GM12864 (cell line): ENCODE results near the gene NTF3.

Experiments
- DNase-seq: peaks from one replicate; pipeline ENCODE4 v3.0.0-alpha.2; 2011; ENCODE audit warnings: low read depth
- H3K4me3 ChIP-seq: 2 replicates; pipeline ENCODE4 v1.5.1; 2011; ENCODE audit warnings: mild to moderate bottlenecking, low read depth, low read length, control low read depth
- TF ChIP-seq, protein P1 (sequence below): IDR thresholded peaks from 2 replicates; pipeline ENCODE4 v1.5.1; 2011; ENCODE audit warnings: low read depth, mild to moderate bottlenecking, moderate library complexity, low read length, control low read depth, inconsistent platforms; ENCODE audit errors: missing control alignments

Gene NTF3

GRCh38 chr12:5509557-5509956 is 77.6 kb downstream of the NTF3 start:
- TF ChIP-seq, protein P1, sequence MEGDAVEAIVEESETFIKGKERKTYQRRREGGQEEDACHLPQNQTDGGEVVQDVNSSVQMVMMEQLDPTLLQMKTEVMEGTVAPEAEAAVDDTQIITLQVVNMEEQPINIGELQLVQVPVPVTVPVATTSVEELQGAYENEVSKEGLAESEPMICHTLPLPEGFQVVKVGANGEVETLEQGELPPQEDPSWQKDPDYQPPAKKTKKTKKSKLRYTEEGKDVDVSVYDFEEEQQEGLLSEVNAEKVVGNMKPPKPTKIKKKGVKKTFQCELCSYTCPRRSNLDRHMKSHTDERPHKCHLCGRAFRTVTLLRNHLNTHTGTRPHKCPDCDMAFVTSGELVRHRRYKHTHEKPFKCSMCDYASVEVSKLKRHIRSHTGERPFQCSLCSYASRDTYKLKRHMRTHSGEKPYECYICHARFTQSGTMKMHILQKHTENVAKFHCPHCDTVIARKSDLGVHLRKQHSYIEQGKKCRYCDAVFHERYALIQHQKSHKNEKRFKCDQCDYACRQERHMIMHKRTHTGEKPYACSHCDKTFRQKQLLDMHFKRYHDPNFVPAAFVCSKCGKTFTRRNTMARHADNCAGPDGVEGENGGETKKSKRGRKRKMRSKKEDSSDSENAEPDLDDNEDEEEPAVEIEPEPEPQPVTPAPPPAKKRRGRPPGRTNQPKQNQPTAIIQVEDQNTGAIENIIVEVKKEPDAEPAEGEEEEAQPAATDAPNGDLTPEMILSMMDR, result no peak
- DNase-seq, result no peak
- H3K4me3 ChIP-seq, result no peak overlapping the region

DNA sequence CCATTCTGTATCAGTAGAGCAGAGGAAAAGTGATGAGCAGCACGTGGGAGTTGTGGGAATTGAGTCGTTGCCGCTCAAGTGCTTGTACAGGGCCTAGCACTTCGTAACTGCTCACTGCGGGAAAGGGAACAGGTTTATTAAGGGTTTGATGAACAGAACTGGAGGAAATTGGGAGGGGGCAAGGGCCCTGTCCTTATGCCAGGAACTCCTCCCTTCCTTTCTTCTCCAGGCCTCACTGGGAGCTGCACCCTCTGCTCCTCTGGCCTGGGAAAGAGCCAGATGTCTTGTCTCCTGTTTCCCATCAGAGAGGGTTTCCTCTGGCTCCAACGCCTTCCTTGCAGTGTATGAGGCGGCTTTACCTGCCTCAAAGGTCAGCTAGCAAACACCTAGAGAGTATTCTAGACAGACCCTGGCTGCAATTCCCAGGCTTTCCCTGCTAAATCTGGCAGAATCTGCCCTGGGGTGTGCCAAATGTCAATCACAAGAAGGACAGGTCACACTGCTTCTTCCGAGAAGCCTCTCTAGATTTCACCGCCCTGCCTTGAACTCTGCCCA is 78.4 kb downstream of the NTF3 start:
- no peak overlapping the region for H3K4me3 ChIP-seq
- TF ChIP-seq, protein P1, result no peak
- DNase-seq, result no peak

DNA sequence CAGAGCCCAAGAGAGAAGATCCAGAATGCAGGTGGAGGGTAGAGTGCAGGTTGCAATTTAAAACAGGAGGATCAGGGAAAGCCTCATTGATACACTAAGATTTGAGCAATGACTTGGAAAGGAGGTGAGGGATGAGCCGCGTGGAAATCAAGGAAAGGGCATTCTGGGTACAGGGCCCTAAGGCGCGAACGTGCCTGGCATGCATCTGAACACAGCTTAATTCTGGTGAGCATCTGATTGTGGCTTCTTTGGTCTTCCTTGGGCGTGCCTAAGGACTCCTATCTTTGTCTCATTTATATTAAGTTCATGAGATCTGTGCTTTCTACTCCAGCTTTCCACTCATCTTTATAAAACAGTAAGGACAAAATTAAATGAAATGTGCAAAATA is 79.3 kb downstream of the NTF3 start:
- TF ChIP-seq, protein P1, result no peak
- no peak overlapping the region for H3K4me3 ChIP-seq
- no peak for DNase-seq

GRCh38 chr12:5511644-5512600 is 80.0 kb downstream of the NTF3 start:
- no peak overlapping the region for H3K4me3 ChIP-seq
- TF ChIP-seq, protein P1, result peak; percentile 56
- no peak for DNase-seq

DNA sequence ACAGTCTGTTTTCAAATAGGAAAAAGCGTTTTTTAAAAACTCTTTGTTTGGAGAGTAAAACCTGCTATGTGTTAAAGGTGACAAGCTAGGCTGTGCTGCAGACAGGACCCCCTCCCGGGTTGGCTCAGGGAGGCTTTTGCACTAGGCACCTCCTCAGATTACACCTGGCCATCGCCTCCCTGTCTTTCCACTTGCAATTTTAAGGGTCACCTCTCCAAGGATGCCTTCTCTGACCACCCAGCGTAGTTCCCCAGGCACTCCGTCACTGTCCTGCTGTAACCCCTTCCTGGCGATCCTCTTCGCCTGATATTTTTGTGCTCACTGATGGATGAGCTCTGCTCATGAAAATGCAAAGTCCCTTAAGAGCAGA is 80.7 kb downstream of the NTF3 start:
- TF ChIP-seq, protein P1, result no peak
- no peak overlapping the region for H3K4me3 ChIP-seq

GRCh38 chr12:5513406-5513805 is 81.5 kb downstream of the NTF3 start:
- TF ChIP-seq, protein P1, result no peak

More for the DNA sequence above, 80.7 kb downstream of the NTF3 start:
- DNase-seq, result no peak

DNA sequence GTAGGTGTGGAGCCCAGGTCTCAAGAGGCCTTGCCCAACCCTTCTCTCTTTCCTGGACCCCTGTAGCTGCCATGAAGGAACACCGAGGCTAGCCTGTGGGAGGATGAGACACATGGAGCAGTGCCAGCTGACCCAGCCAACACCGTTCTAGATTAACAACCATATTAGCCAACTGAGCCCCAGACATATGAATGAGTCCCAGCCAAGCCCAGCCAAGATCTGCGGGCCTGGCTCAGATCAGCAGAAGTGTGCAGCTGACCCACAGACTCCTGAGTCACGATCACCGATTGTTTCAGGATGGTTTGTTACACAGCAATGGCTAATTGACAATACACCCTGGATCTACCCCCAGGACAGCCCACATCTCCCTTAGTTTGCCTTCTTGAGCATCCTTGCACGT is 82.1 kb downstream of the NTF3 start:
- H3K4me3 ChIP-seq, result no peak overlapping the region
- TF ChIP-seq, protein P1, result no peak
- DNase-seq, result no peak

More at GRCh38 chr12:5513406-5513805, 81.5 kb downstream of the NTF3 start:
- DNase-seq, result no peak
- H3K4me3 ChIP-seq, result no peak overlapping the region
